PC-9 (cell line): ENCODE results near the gene SPDYC. TPM values are rescaled to one million over a fixed set of nuclear protein-coding genes. Genes with fewer than 3 reads are reported as not detected.

Source experiments
- BruUV-seq: library from RNA; stranded (reverse); fragments of 400-500 nt; replicated peaks from 2 replicates; lab custom pipeline; 2021; lab: Mats Ljungman, UMichigan
- CTCF ChIA-PET: fragments of 300-600 bp; sonication (Branson Sonifier 250); formaldehyde crosslinking; loops from one replicate; lab custom pipeline; 2022; ENCODE audit warnings: antibody characterized with exemption; lab: Charles Lee
- POLR2A ChIA-PET: fragments of 300-600 bp; sonication (Branson Sonifier 250); formaldehyde crosslinking; loops from one replicate; lab custom pipeline; 2022; ENCODE audit warnings: antibody characterized with exemption; ENCODE audit not compliant: unreplicated experiment; lab: Charles Lee
- DNase-seq, 2 experiments: peaks; one replicate each; pipeline versions ENCODE4 v3.0.0 to v3.0.0-alpha.2; 2015 to 2022; ENCODE audit warnings: mixed read lengths in 1 of 2
- H2AFZ ChIP-seq: fragments of 200-600 bp; sonication (generic); 2 replicates; pipeline ENCODE4 v1.8.1; 2017; ENCODE audit warnings: antibody characterized with exemption
- H3F3A ChIP-seq: fragments of 200-600 bp; sonication (generic); 2 replicates; pipeline ENCODE4 v1.8.1; 2017; ENCODE audit warnings: antibody characterized with exemption, mild to moderate bottlenecking, low read depth; ENCODE audit not compliant: insufficient read depth
- H3K27ac ChIP-seq: fragments of 200-600 bp; sonication (generic); 2 replicates; pipeline ENCODE4 v1.6.1; 2016; ENCODE audit warnings: mixed run types
- H3K27me3 ChIP-seq: fragments of 200-600 bp; sonication (generic); 2 replicates; pipeline ENCODE4 v1.6.1; 2016; ENCODE audit warnings: low read depth, mixed run types; ENCODE audit not compliant: insufficient read depth
- H3K36me3 ChIP-seq: fragments of 200-600 bp; sonication (generic); 2 replicates; pipeline ENCODE4 v1.6.1; 2016; ENCODE audit warnings: low read depth, mixed run types
- H3K4me1 ChIP-seq: fragments of 200-600 bp; sonication (generic); replicated peaks from 2 replicates; pipeline ENCODE4 v1.6.1; 2016; ENCODE audit warnings: mixed run types; ENCODE audit not compliant: insufficient read depth
- H3K4me2 ChIP-seq: fragments of 200-600 bp; sonication (generic); 2 replicates; pipeline ENCODE4 v1.6.1; 2017; ENCODE audit warnings: mixed run types
- H3K4me3 ChIP-seq: fragments of 200-600 bp; sonication (generic); 2 replicates; pipeline ENCODE4 v1.6.1; 2016; ENCODE audit warnings: mixed run types
- H3K79me2 ChIP-seq: fragments of 200-600 bp; sonication (generic); 2 replicates; pipeline ENCODE4 v1.6.1; 2017; ENCODE audit warnings: low read depth, mixed run types
- H3K9me2 ChIP-seq: fragments of 200-600 bp; sonication (generic); 2 replicates; pipeline ENCODE4 v1.8.1; 2017; ENCODE audit warnings: mild to moderate bottlenecking; ENCODE audit not compliant: insufficient read depth
- H3K9me3 ChIP-seq: fragments of 200-600 bp; sonication (generic); 2 replicates; pipeline ENCODE4 v1.8.1; 2016; ENCODE audit warnings: low read depth; ENCODE audit not compliant: insufficient read depth
- H4K20me1 ChIP-seq: fragments of 200-600 bp; sonication (generic); 2 replicates; pipeline ENCODE4 v1.8.1; 2017; ENCODE audit not compliant: insufficient read depth
- CTCF ChIP-seq: fragments of 200-600 bp; sonication (generic); conservative IDR thresholded peaks from 2 replicates; pipeline ENCODE4 v1.6.1; 2017; ENCODE audit warnings: mixed run types, antibody characterized with exemption, mild to moderate bottlenecking, moderate library complexity
- EZH2 ChIP-seq: fragments of 200-600 bp; sonication (generic); IDR thresholded peaks from 2 replicates; pipeline ENCODE4 v1.8.0; 2017; ENCODE audit warnings: antibody characterized with exemption, low read depth
- intact Hi-C: fragments of 100-400 bp; cut with micrococcal nuclease; formaldehyde crosslinking; loops from one replicate; pipeline ENCODE4 v1.10.0; 2022; ENCODE audit not compliant: unreplicated experiment
- total RNA-seq: library from RNA; stranded (reverse); gene quantifications from 2 replicates; pipeline ENCODE4 v1.2.3, GENCODE V29; 2021

The SPDYC gene
- total RNA-seq, 1 experiment from 2014 or later: not detected

- Histone ChIP-seq H3K4me1 (peaks cover 28% of the 10 kb centered on the region), H3K27ac (no peak overlapping the region; the same call in 1 of the 2 replicates), H2AFZ (no peak overlapping the region), H3K4me2 (no peak overlapping the region; the same call in 1 of the 2 replicates), H3K36me3 (peaks cover 42% of the 10 kb centered on the region), H3K9me3 (no peaks in the 10 kb centered on the region), H3K9me2 (no peaks in the 10 kb centered on the region), H3F3A (peaks cover 42% of the 10 kb centered on the region; the same call in 1 of the 2 replicates), H3K27me3 (no peaks in the 10 kb centered on the region), H3K79me2 (peaks cover 64% of the 10 kb centered on the region), H3K4me3 (no peak overlapping the region), H4K20me1 (peaks cover 19% of the 10 kb centered on the region)
- TF ChIP-seq CTCF (no peak), EZH2 (no peak)
- DNase-seq: no peak
- intact Hi-C loops: no loop called here
- CTCF ChIA-PET: no interaction called here
- no TSS peak for BruUV-seq
- POLR2A ChIA-PET: no interaction called here
Observed at GRCh38 chr11:65185171-65185570, 15.1 kb downstream of the SPDYC start.

- H3K9me3 ChIP-seq: no peaks in the 10 kb centered on the region
- TF ChIP-seq CTCF: no peak
- no peak for TF ChIP-seq EZH2
- BruUV-seq: no TSS peak
- H3K4me1 ChIP-seq: peaks cover 24% of the 10 kb centered on the region
- intact Hi-C loops: no loop called here
- H3F3A ChIP-seq: peaks cover 35% of the 10 kb centered on the region; the same call in 1 of the 2 replicates
- no peak overlapping the region for H3K4me2 ChIP-seq
- no peaks in the 10 kb centered on the region for H3K9me2 ChIP-seq
- ChIA-PET POLR2A (no interaction called here), CTCF (interaction anchor here (0.6 kb wide), 1 partner anchor 11 kb away, joined by 3 read pairs; no protein-coding TSS in a partner anchor)
- peaks cover 19% of the 10 kb centered on the region for H4K20me1 ChIP-seq
- no peak overlapping the region for H2AFZ ChIP-seq
- DNase-seq: no peak
- H3K27me3 ChIP-seq: no peaks in the 10 kb centered on the region
- H3K36me3 ChIP-seq: peaks cover 48% of the 10 kb centered on the region
- H3K27ac ChIP-seq: no peak overlapping the region
- peaks cover 57% of the 10 kb centered on the region for H3K79me2 ChIP-seq
- no peak overlapping the region for H3K4me3 ChIP-seq
Observed at GRCh38 chr11:65185869-65186341, 15.9 kb downstream of the SPDYC start.

- TF ChIP-seq EZH2 (no peak), CTCF (no peak)
- intact Hi-C loops: no loop called here
- Histone ChIP-seq H3F3A (peaks cover 40% of the 10 kb centered on the region), H3K27ac (no peak overlapping the region), H3K36me3 (peaks cover 55% of the 10 kb centered on the region), H3K4me2 (no peak overlapping the region), H3K27me3 (no peaks in the 10 kb centered on the region), H2AFZ (no peak overlapping the region), H3K4me3 (no peak overlapping the region), H3K79me2 (peaks cover 59% of the 10 kb centered on the region), H4K20me1 (peaks cover 22% of the 10 kb centered on the region), H3K4me1 (peaks cover 24% of the 10 kb centered on the region), H3K9me2 (no peaks in the 10 kb centered on the region), H3K9me3 (no peaks in the 10 kb centered on the region)
- no TSS peak for BruUV-seq
- ChIA-PET CTCF (no interaction called here), POLR2A (no interaction called here)
- no peak for DNase-seq
Observed at GRCh38 chr11:65186701-65187100, 16.7 kb downstream of the SPDYC start.
